22Rv1 (cell line): ENCODE measurements around the gene PRAMEF20.

Source experiments
- H3K27ac ChIP-seq: fragments of 450-650 bp; 2 replicates; pipeline ENCODE4 v1.5.1; 2017
- CTCF ChIP-seq: fragments of 450-650 bp; IDR thresholded peaks from 2 replicates; pipeline ENCODE4 v1.5.1; 2017; ENCODE audit warnings: mild to moderate bottlenecking
- ZFX ChIP-seq: fragments of 450-650 bp; IDR thresholded peaks from 2 replicates; pipeline ENCODE4 v1.6.1; 2017; ENCODE audit warnings: antibody characterized with exemption, borderline replicate concordance

The PRAMEF20 gene

GRCh38 chr1:13465515-13465914 is 55.3 kb downstream of the PRAMEF20 start:
- no peak for TF ChIP-seq CTCF
- no peak for TF ChIP-seq ZFX
- H3K27ac ChIP-seq: no peak overlapping the region

GRCh38 chr1:13469343-13469742 is 59.1 kb downstream of the PRAMEF20 start:
- TF ChIP-seq ZFX (no peak), CTCF (peak; percentile 30)
- no peak overlapping the region for H3K27ac ChIP-seq
